DOHH2 (cell line): ENCODE measurements around the gene LRRC10B.

Source experiments
- H3F3A ChIP-seq: fragments of 200-600 bp; sonication (generic), shearing (Covaris generic); 2 replicates; pipeline ENCODE4 v1.6.0; 2016; ENCODE audit warnings: antibody characterized with exemption, mild to moderate bottlenecking; ENCODE audit not compliant: control insufficient read depth, insufficient read depth
- H3K27ac ChIP-seq: fragments of 200-600 bp; sonication (generic); 2 replicates; pipeline ENCODE4 v1.5.1; 2014; ENCODE audit warnings: low read depth, mild to moderate bottlenecking, low read length, moderate library complexity
- H3K27me3 ChIP-seq: fragments of 200-600 bp; sonication (generic); 2 replicates; pipeline ENCODE4 v1.6.1; 2014; ENCODE audit warnings: mild to moderate bottlenecking, low read length, mixed read lengths; ENCODE audit not compliant: control insufficient read depth
- H3K36me3 ChIP-seq: fragments of 200-600 bp; sonication (generic); 2 replicates; pipeline ENCODE4 v1.6.1; 2014; ENCODE audit warnings: mild to moderate bottlenecking, low read length, moderate library complexity, mixed read lengths; ENCODE audit not compliant: control insufficient read depth
- H3K4me1 ChIP-seq: fragments of 200-600 bp; sonication (generic); 2 replicates; pipeline ENCODE4 v1.6.1; 2014; ENCODE audit warnings: mild to moderate bottlenecking, low read length, mixed read lengths; ENCODE audit not compliant: control insufficient read depth
- H3K4me2 ChIP-seq: fragments of 200-600 bp; sonication (generic); 2 replicates; pipeline ENCODE4 v1.6.0; 2014; ENCODE audit warnings: mild to moderate bottlenecking, low read length, moderate library complexity
- H3K4me3 ChIP-seq: fragments of 200-600 bp; sonication (generic); 2 replicates; pipeline ENCODE4 v1.5.1; 2014; ENCODE audit warnings: mild to moderate bottlenecking, low read length, mixed read lengths
- H3K79me2 ChIP-seq: fragments of 200-600 bp; sonication (generic); 2 replicates; pipeline ENCODE4 v1.6.1; 2014; ENCODE audit warnings: mild to moderate bottlenecking, low read length, mixed read lengths; ENCODE audit not compliant: control insufficient read depth
- H3K9me2 ChIP-seq: fragments of 200-600 bp; sonication (generic); replicated peaks from 2 replicates; pipeline ENCODE4 v1.6.1; 2014; ENCODE audit warnings: mild to moderate bottlenecking, low read length, mixed read lengths; ENCODE audit not compliant: control insufficient read depth
- H3K9me3 ChIP-seq: fragments of 200-600 bp; sonication (generic); 2 replicates; pipeline ENCODE4 v1.6.1; 2014; ENCODE audit warnings: antibody characterized with exemption, low read length, mixed read lengths; ENCODE audit not compliant: control insufficient read depth, insufficient read depth
- H4K20me1 ChIP-seq: fragments of 200-600 bp; sonication (generic); 2 replicates; pipeline ENCODE4 v1.6.0; 2014; ENCODE audit warnings: low read depth, mild to moderate bottlenecking, antibody characterized with exemption, low read length, moderate library complexity; ENCODE audit not compliant: control insufficient read depth, insufficient read depth
- CTCF ChIP-seq: fragments of 200-600 bp; sonication (generic); IDR thresholded peaks from one replicate; pipeline ENCODE4 v1.5.1; 2014; ENCODE audit warnings: antibody characterized with exemption, mild to moderate bottlenecking, low read depth, low read length; ENCODE audit not compliant: poor library complexity, severe bottlenecking
- EZH2phosphoT487 ChIP-seq: fragments of 200-600 bp; sonication (generic); IDR thresholded peaks from 2 replicates; pipeline ENCODE4 v1.6.1; 2017; ENCODE audit warnings: borderline replicate concordance, mild to moderate bottlenecking, antibody characterized with exemption, low read length, moderate library complexity, mixed read lengths

LRRC10B gene

GRCh38 chr11:61514050-61514917, 5.7 kb downstream of the LRRC10B start:
- Histone ChIP-seq H3K36me3 (no peaks in the 10 kb centered on the region), H3K9me3 (no peaks in the 10 kb centered on the region), H3K79me2 (no peaks in the 10 kb centered on the region), H3F3A (no peaks in the 10 kb centered on the region), H4K20me1 (no peaks in the 10 kb centered on the region), H3K4me2 (no peak overlapping the region), H3K4me3 (no peak overlapping the region), H3K4me1 (no peaks in the 10 kb centered on the region; the same call in 1 of the 2 replicates), H3K27ac (no peak overlapping the region), H3K9me2 (no peaks in the 10 kb centered on the region), H3K27me3 (peaks cover 7% of the 10 kb centered on the region; the same call in 1 of the 2 replicates)
- TF ChIP-seq CTCF (no peak), EZH2phosphoT487 (no peak)

- H3K36me3 ChIP-seq: no peaks in the 10 kb centered on the region
- no peaks in the 10 kb centered on the region for H3K79me2 ChIP-seq
- TF ChIP-seq EZH2phosphoT487: no peak
- no peak for TF ChIP-seq CTCF
- H4K20me1 ChIP-seq: no peaks in the 10 kb centered on the region
- no peak overlapping the region for H3K4me3 ChIP-seq
- H3K9me3 ChIP-seq: no peaks in the 10 kb centered on the region
- no peaks in the 10 kb centered on the region for H3K9me2 ChIP-seq
- H3K4me2 ChIP-seq: no peak overlapping the region
- no peaks in the 10 kb centered on the region for H3K4me1 ChIP-seq
- no peak overlapping the region for H3K27ac ChIP-seq
- H3K27me3 ChIP-seq: no peaks in the 10 kb centered on the region
- no peaks in the 10 kb centered on the region for H3F3A ChIP-seq
These were observed 7.1 kb downstream of the LRRC10B start for GRCh38 chr11:61515686-61516085.

GRCh38 chr11:61516191-61516590, 7.6 kb downstream of the LRRC10B start:
- no peak overlapping the region for H3K4me2 ChIP-seq
- H3K4me3 ChIP-seq: no peak overlapping the region
- no peaks in the 10 kb centered on the region for H3K36me3 ChIP-seq
- no peaks in the 10 kb centered on the region for H3K27me3 ChIP-seq
- TF ChIP-seq EZH2phosphoT487 (no peak), CTCF (no peak)
- no peaks in the 10 kb centered on the region for H3K4me1 ChIP-seq
- no peaks in the 10 kb centered on the region for H3K9me2 ChIP-seq
- no peaks in the 10 kb centered on the region for H3K9me3 ChIP-seq
- no peaks in the 10 kb centered on the region for H4K20me1 ChIP-seq
- H3K27ac ChIP-seq: no peak overlapping the region
- no peaks in the 10 kb centered on the region for H3F3A ChIP-seq
- no peaks in the 10 kb centered on the region for H3K79me2 ChIP-seq
